WTC11 (cell line): Measurements from ENCODE around the gene CCL2. TPM values are rescaled to one million over a fixed set of nuclear protein-coding genes. Genes with fewer than 3 reads are reported as not detected.

Experiments
- ATAC-seq: fragments of 200-7000 bp; cut with Tn5 transposase; 2 replicates; pipeline ENCODE4 v1.10.0; 2021; ENCODE audit warnings: mild to moderate bottlenecking, moderate library complexity
- CTCF ChIA-PET: fragments of 300-600 bp; sonication (Branson Sonifier 250); formaldehyde crosslinking; loops from one replicate; lab custom pipeline; 2021; ENCODE audit warnings: antibody characterized with exemption; lab: Charles Lee
- POLR2A ChIA-PET: fragments of 350-600 bp; sonication (Branson Sonifier 250); formaldehyde crosslinking; loops from one replicate; lab custom pipeline; 2021; ENCODE audit warnings: antibody characterized with exemption; lab: Charles Lee
- DNase-seq: peaks from one replicate; pipeline ENCODE4 v3.0.0; 2021; ENCODE audit warnings: low spot score
- H3K27ac Mint-ChIP-seq: 2 replicates; pipeline ENCODE4 v1.8.0; 2021; ENCODE audit warnings: mixed read lengths
- H3K27me3 Mint-ChIP-seq: 2 replicates; pipeline ENCODE4 v1.8.0; 2021; ENCODE audit warnings: low read depth, mild to moderate bottlenecking, moderate library complexity, mixed read lengths
- H3K36me3 Mint-ChIP-seq: 2 replicates; pipeline ENCODE4 v1.8.0; 2021; ENCODE audit warnings: mixed read lengths
- H3K4me1 Mint-ChIP-seq: 2 replicates; pipeline ENCODE4 v1.8.0; 2022; ENCODE audit warnings: mixed read lengths
- H3K4me3 Mint-ChIP-seq: 2 replicates; pipeline ENCODE4 v1.8.0; 2021; ENCODE audit warnings: mild to moderate bottlenecking, moderate library complexity, mixed read lengths
- H3K9me3 Mint-ChIP-seq: 2 replicates; pipeline ENCODE4 v1.8.0; 2021; ENCODE audit warnings: mixed read lengths
- AFF4 ChIP-seq: sonication (generic); formaldehyde crosslinking; IDR thresholded peaks from 2 replicates; pipeline ENCODE4 v1.8.1; 2023; ENCODE audit warnings: mild to moderate bottlenecking, missing genetic modification reagents, borderline replicate concordance
- ATF1 ChIP-seq: sonication (generic); formaldehyde crosslinking; IDR thresholded peaks from 2 replicates; pipeline ENCODE4 v1.8.1; 2023; ENCODE audit warnings: mild to moderate bottlenecking, moderate library complexity, missing genetic modification reagents
- ATF3 ChIP-seq: sonication (generic); formaldehyde crosslinking; conservative IDR thresholded peaks from 2 replicates; pipeline ENCODE4 v1.8.1; 2022; ENCODE audit warnings: mild to moderate bottlenecking, missing genetic modification reagents
- FOXP4 ChIP-seq: sonication (generic); formaldehyde crosslinking; IDR thresholded peaks from 2 replicates; pipeline ENCODE4 v1.8.0; 2022; ENCODE audit warnings: mild to moderate bottlenecking, missing genetic modification reagents
- GTF2I ChIP-seq: fragments of 250-450 bp; sonication (Bioruptor Pico); conservative IDR thresholded peaks from 2 replicates; pipeline ENCODE4 v1.4.0; 2021; ENCODE audit warnings: mild to moderate bottlenecking
- HMGA2 ChIP-seq: fragments of 250-450 bp; sonication (Bioruptor Pico); IDR thresholded peaks from 2 replicates; pipeline ENCODE4 v1.4.0; 2021; ENCODE audit warnings: mild to moderate bottlenecking, moderate library complexity
- IRF1 ChIP-seq: sonication (generic); formaldehyde crosslinking; IDR thresholded peaks from 2 replicates; pipeline ENCODE4 v1.8.0; 2023; ENCODE audit warnings: missing genetic modification reagents
- MLX ChIP-seq: sonication (generic); formaldehyde crosslinking; IDR thresholded peaks from 2 replicates; pipeline ENCODE4 v1.8.1; 2023; ENCODE audit warnings: mild to moderate bottlenecking, missing genetic modification reagents, moderate library complexity
- MXD4 ChIP-seq: fragments of 250-450 bp; sonication (Bioruptor Pico); IDR thresholded peaks from 2 replicates; pipeline ENCODE4 v1.8.0; 2021; ENCODE audit warnings: mild to moderate bottlenecking, moderate library complexity, borderline replicate concordance
- MYBL2 ChIP-seq: sonication (generic); formaldehyde crosslinking; IDR thresholded peaks from 2 replicates; pipeline ENCODE4 v1.8.1; 2023; ENCODE audit warnings: mild to moderate bottlenecking, moderate library complexity, missing genetic modification reagents
- SMAD4 ChIP-seq: sonication (generic); formaldehyde crosslinking; IDR thresholded peaks from 2 replicates; pipeline ENCODE4 v1.8.0; 2022; ENCODE audit warnings: mild to moderate bottlenecking, missing genetic modification reagents
- ZBTB21 ChIP-seq: sonication (generic); formaldehyde crosslinking; IDR thresholded peaks from 2 replicates; pipeline ENCODE4 v1.8.1; 2023; ENCODE audit warnings: mild to moderate bottlenecking, missing genetic modification reagents, borderline replicate concordance
- ZBTB43 ChIP-seq: sonication (generic); formaldehyde crosslinking; IDR thresholded peaks from 2 replicates; pipeline ENCODE4 v1.8.1; 2023; ENCODE audit warnings: mild to moderate bottlenecking, missing genetic modification reagents
- ZMAT4 ChIP-seq: fragments of 250-450 bp; sonication (Bioruptor Pico); IDR thresholded peaks from 2 replicates; pipeline ENCODE4 v1.9.0; 2021; ENCODE audit warnings: mild to moderate bottlenecking
- ZNF425 ChIP-seq: fragments of 250-450 bp; sonication (Bioruptor Pico); conservative IDR thresholded peaks from 2 replicates; pipeline ENCODE4 v1.9.0; 2021; ENCODE audit warnings: mild to moderate bottlenecking
- ZNF671 ChIP-seq: fragments of 250-450 bp; sonication (Bioruptor Pico); IDR thresholded peaks from 2 replicates; pipeline ENCODE4 v1.8.0; 2021; ENCODE audit warnings: mild to moderate bottlenecking
- total RNA-seq: library from RNA; stranded (reverse); gene quantifications from 3 replicates; pipeline ENCODE4 v1.2.3, GENCODE V29; 2021

The CCL2 gene
- total RNA-seq, 1 experiment from 2014 or later: 5.3 TPM

- TF ChIP-seq AFF4 (CRISPR knock-in tag): no peak
- no peak for TF ChIP-seq ZBTB21 (CRISPR knock-in tag)
- TF ChIP-seq MXD4 (CRISPR knock-in tag): no peak
- no peak for TF ChIP-seq MYBL2 (CRISPR knock-in tag)
- no peak for TF ChIP-seq ATF3 (CRISPR knock-in tag)
- TF ChIP-seq MLX (CRISPR knock-in tag): no peak
- no peak for TF ChIP-seq GTF2I (CRISPR knock-in tag)
- no peak for TF ChIP-seq SMAD4 (CRISPR knock-in tag)
These were observed 11.4 kb upstream of the CCL2 start (continued) for GRCh38 chr17:34243364-34244320.

GRCh38 chr17:34245351-34245905, 9.7 kb upstream of the CCL2 start:
- no peak for ATAC-seq
- ChIA-PET POLR2A (no interaction called here), CTCF (no interaction called here)
- Mint-ChIP-seq H3K4me3 (no peak overlapping the region), H3K9me3 (no peaks in the 10 kb centered on the region), H3K36me3 (no peaks in the 10 kb centered on the region)
- DNase-seq: no peak
- TF ChIP-seq MXD4 (CRISPR knock-in tag): no peak
- TF ChIP-seq, all 79 proteins: peak for 0
- peaks cover 4% of the 10 kb centered on the region for H3K27me3 Mint-ChIP-seq
- H3K27ac Mint-ChIP-seq: no peak overlapping the region
- peaks cover 14% of the 10 kb centered on the region for H3K4me1 Mint-ChIP-seq

- ChIA-PET POLR2A (no interaction called here), CTCF (no interaction called here)
- Mint-ChIP-seq H3K27ac (no peak overlapping the region), H3K36me3 (no peaks in the 10 kb centered on the region), H3K4me1 (peaks cover 21% of the 10 kb centered on the region), H3K27me3 (peaks cover 4% of the 10 kb centered on the region), H3K9me3 (no peaks in the 10 kb centered on the region), H3K4me3 (no peak overlapping the region)
- ATAC-seq (no peak), DNase-seq (no peak)
- TF ChIP-seq ZMAT4 (CRISPR knock-in tag) (no peak), MYBL2 (CRISPR knock-in tag) (no peak), ZBTB43 (CRISPR knock-in tag) (no peak), ZNF425 (no peak), GTF2I (CRISPR knock-in tag) (no peak), ATF1 (CRISPR knock-in tag) (no peak), ZNF671 (no peak), FOXP4 (no peak), HMGA2 (no peak), IRF1 (CRISPR knock-in tag) (no peak)
These were observed 8.6 kb upstream of the CCL2 start for GRCh38 chr17:34246446-34246845.
